H1 (cell line): ENCODE measurements around the gene LAMA3. TPM values are rescaled to one million over a fixed set of nuclear protein-coding genes. Genes with fewer than 3 reads are reported as not detected.

Source experiments
- CTCF ChIA-PET: fragments of 300-600 bp; sonication (Branson Sonifier 250); formaldehyde crosslinking; loops from one replicate; lab custom pipeline; 2021; ENCODE audit not compliant: partially characterized antibody; lab: Charles Lee
- POLR2A ChIA-PET: fragments of 300-600 bp; sonication (Branson Sonifier 250); formaldehyde crosslinking; loops from one replicate; lab custom pipeline; 2021; ENCODE audit warnings: inconsistent platforms; ENCODE audit not compliant: partially characterized antibody; lab: Charles Lee
- DNase-seq, 2 experiments: peaks; one replicate each; pipeline versions ENCODE4 v3.0.0 to v3.0.0-alpha.2; 2010 to 2022; ENCODE audit warnings: low spot score in 2 of 2, low read depth in 1 of 2, mixed read lengths in 1 of 2
- FAIRE-seq: peaks from 2 replicates; lab custom pipeline; 2011; peaks lifted over from hg19 to GRCh38; lab: Jason Lieb, UNC
- H2AFZ ChIP-seq: 2 replicates; pipeline ENCODE4 v1.8.1; 2012; ENCODE audit warnings: low read length, inconsistent platforms
- H2AK5ac ChIP-seq: 2 replicates; pipeline ENCODE4 v1.6.1; 2013; ENCODE audit warnings: low read depth, low read length
- H2BK120ac ChIP-seq: replicated peaks from 2 replicates; pipeline ENCODE3; 2013; ENCODE audit warnings: low read depth, low read length, inconsistent platforms
- H2BK12ac ChIP-seq: 2 replicates; pipeline ENCODE4 v1.6.1; 2013; ENCODE audit warnings: low read depth, low read length
- H2BK15ac ChIP-seq: 2 replicates; pipeline ENCODE4 v1.6.1; 2013; ENCODE audit warnings: low read length
- H2BK20ac ChIP-seq: 2 replicates; pipeline ENCODE4 v1.6.1; 2013; ENCODE audit warnings: low read length
- H2BK5ac ChIP-seq: 2 replicates; pipeline ENCODE4 v1.6.1; 2013; ENCODE audit warnings: low read depth, low read length
- H3K14ac ChIP-seq: 2 replicates; pipeline ENCODE4 v1.6.1; 2013; ENCODE audit warnings: inconsistent platforms; ENCODE audit not compliant: insufficient read length
- H3K18ac ChIP-seq: 2 replicates; pipeline ENCODE4 v1.6.1; 2013; ENCODE audit warnings: low read length; ENCODE audit errors: extremely low read depth
- H3K23ac ChIP-seq: 2 replicates; pipeline ENCODE4 v1.6.1; 2013; ENCODE audit warnings: inconsistent platforms; ENCODE audit not compliant: insufficient read length
- H3K23me2 ChIP-seq: 2 replicates; pipeline ENCODE4 v1.6.1; 2013; ENCODE audit warnings: low read depth, low read length
- H3K27ac ChIP-seq: 2 replicates; pipeline ENCODE4 v1.6.1; 2011; ENCODE audit warnings: low read depth, low read length, inconsistent platforms
- H3K27me3 ChIP-seq, 4 experiments: replicated peaks in 1 of 4; 1 replicate in 1 of 4; 2 replicates in 3 of 4; pipeline versions ENCODE4 v1.6.1 to v1.8.1; 2011 to 2013; ENCODE audit warnings: low read length in 3 of 4, mild to moderate bottlenecking in 3 of 4, inconsistent platforms in 2 of 4, mixed read lengths in 2 of 4, moderate library complexity in 1 of 4; ENCODE audit not compliant: control insufficient read depth in 3 of 4, insufficient read depth in 3 of 4; ENCODE audit errors: extremely low read depth in 1 of 4
- H3K36me3 ChIP-seq, 4 experiments: 2 replicates each; pipeline versions ENCODE4 v1.6.1 to v1.8.1; 2011 to 2013; ENCODE audit warnings: mild to moderate bottlenecking in 4 of 4, low read length in 3 of 4, moderate library complexity in 2 of 4, control low read depth in 1 of 4, inconsistent platforms in 1 of 4; ENCODE audit not compliant: insufficient read depth in 4 of 4, control insufficient read depth in 2 of 4
- H3K4ac ChIP-seq: replicated peaks from 2 replicates; pipeline ENCODE3; 2013; ENCODE audit warnings: low read length, low read depth, mixed read lengths, inconsistent platforms; ENCODE audit not compliant: insufficient read length
- H3K4me1 ChIP-seq, 4 experiments: replicated peaks in 1 of 4; 1 replicate in 1 of 4; 2 replicates in 3 of 4; pipeline versions ENCODE4 v1.6.1 to v1.8.1; 2011 to 2013; ENCODE audit warnings: low read length in 3 of 4, inconsistent platforms in 2 of 4, mixed read lengths in 1 of 4; ENCODE audit not compliant: insufficient read depth in 4 of 4, control insufficient read depth in 3 of 4
- H3K4me2 ChIP-seq, 2 experiments: 2 replicates each; pipeline versions ENCODE4 v1.6.1 to v1.8.1; 2011 to 2013; ENCODE audit warnings: low read depth in 2 of 2, low read length in 2 of 2, control low read depth in 1 of 2, inconsistent platforms in 1 of 2, mild to moderate bottlenecking in 1 of 2; ENCODE audit not compliant: insufficient read depth in 1 of 2
- H3K4me3 ChIP-seq, 4 experiments: fragments of 200-600, 300-600 bp in 1 of 4; sonication (generic), shearing (Covaris generic), sonication (Bioruptor Twin) in 1 of 4; 2 replicates each; pipeline versions ENCODE4 v1.5.1 to v1.8.1; 2011 to 2016; ENCODE audit warnings: low read length in 4 of 4, low read depth in 3 of 4, control low read depth in 2 of 4, inconsistent platforms in 2 of 4, mild to moderate bottlenecking in 2 of 4, mixed read lengths in 1 of 4, moderate library complexity in 1 of 4; ENCODE audit not compliant: insufficient read depth in 2 of 4; ENCODE audit errors: extremely low read depth in 1 of 4
- H3K56ac ChIP-seq: replicated peaks from 2 replicates; pipeline ENCODE3; 2013; ENCODE audit warnings: low read depth, mild to moderate bottlenecking, mixed read lengths, low read length, inconsistent platforms; ENCODE audit not compliant: insufficient read length
- H3K79me1 ChIP-seq: 2 replicates; pipeline ENCODE4 v1.6.1; 2013; ENCODE audit warnings: low read depth, low read length, control low read depth
- H3K79me2 ChIP-seq, 2 experiments: 2 replicates each; pipeline versions ENCODE4 v1.6.1 to v1.8.1; 2012 to 2013; ENCODE audit warnings: low read length in 2 of 2, mild to moderate bottlenecking in 2 of 2, inconsistent platforms in 1 of 2; ENCODE audit not compliant: insufficient read depth in 2 of 2, control insufficient read depth in 1 of 2
- H3K9ac ChIP-seq, 4 experiments: replicated peaks in 1 of 4; 1 replicate in 1 of 4; 2 replicates in 3 of 4; pipeline versions ENCODE4 v1.6.1 to v1.8.1; 2011 to 2013; ENCODE audit warnings: low read depth in 3 of 4, low read length in 3 of 4, control low read depth in 2 of 4, mild to moderate bottlenecking in 2 of 4, moderate library complexity in 2 of 4, inconsistent platforms in 1 of 4; ENCODE audit errors: extremely low read depth in 1 of 4
- H3K9me3 ChIP-seq, 2 experiments: 2 replicates each; pipeline versions ENCODE4 v1.6.1 to v1.8.1; 2012 to 2013; ENCODE audit warnings: mild to moderate bottlenecking in 2 of 2, moderate library complexity in 2 of 2, control low read depth in 1 of 2, inconsistent platforms in 1 of 2, low read depth in 1 of 2, low read length in 1 of 2, mixed read lengths in 1 of 2; ENCODE audit not compliant: insufficient read depth in 2 of 2
- H4K20me1 ChIP-seq, 2 experiments: replicated peaks in 1 of 2; 2 replicates each; pipeline versions ENCODE3 to v1.8.1; 2011 to 2013; ENCODE audit warnings: inconsistent platforms in 2 of 2, low read length in 2 of 2, mild to moderate bottlenecking in 1 of 2; ENCODE audit not compliant: insufficient read depth in 2 of 2, control insufficient read depth in 1 of 2
- H4K5ac ChIP-seq: 2 replicates; pipeline ENCODE4 v1.6.1; 2013; ENCODE audit warnings: low read length, low read depth, mixed read lengths, inconsistent platforms; ENCODE audit not compliant: insufficient read length
- H4K8ac ChIP-seq: 2 replicates; pipeline ENCODE4 v1.8.0; 2013; ENCODE audit warnings: mild to moderate bottlenecking, moderate library complexity, low read length, inconsistent platforms; ENCODE audit not compliant: insufficient read depth; ENCODE audit errors: extremely low read depth
- H4K91ac ChIP-seq: replicated peaks from 2 replicates; pipeline ENCODE3; 2013; ENCODE audit warnings: low read length, mixed read lengths, inconsistent platforms; ENCODE audit not compliant: insufficient read length
- ATF2 ChIP-seq: IDR thresholded peaks from 2 replicates; pipeline ENCODE4 v1.6.1; 2012; ENCODE audit warnings: low read length, inconsistent platforms
- CBX5 ChIP-seq: fragments of 300-800, 300-1000 bp; sonication (generic); IDR thresholded peaks from 2 replicates; pipeline ENCODE4 v1.7.1; 2016; ENCODE audit warnings: antibody characterized with exemption, low read length, low read depth
- CTCF ChIP-seq, 3 experiments: IDR thresholded peaks; 1 replicate in 2 of 3; 2 replicates in 1 of 3; pipeline versions ENCODE4 v1.5.1 to v1.6.1; 2011; ENCODE audit warnings: low read length in 3 of 3, mild to moderate bottlenecking in 3 of 3, inconsistent platforms in 2 of 3, low read depth in 1 of 3, moderate library complexity in 1 of 3; ENCODE audit not compliant: insufficient read depth in 1 of 3; ENCODE audit errors: control extremely low read depth in 1 of 3
- EGR1 ChIP-seq: IDR thresholded peaks from 2 replicates; pipeline ENCODE4 v1.6.1; 2011; ENCODE audit warnings: low read depth, low read length, borderline replicate concordance
- MAFK ChIP-seq: IDR thresholded peaks from 2 replicates; pipeline ENCODE4 v1.6.1; 2012; ENCODE audit warnings: low read depth, mild to moderate bottlenecking, improper control_type of control experiment, low read length
- RFX5 ChIP-seq: IDR thresholded peaks from 2 replicates; pipeline ENCODE4 v1.6.1; 2011; ENCODE audit warnings: low read depth, low read length, improper control_type of control experiment, borderline replicate concordance
- RXRA ChIP-seq: IDR thresholded peaks from 2 replicates; pipeline ENCODE4 v1.6.1; 2011; ENCODE audit warnings: low read depth, mild to moderate bottlenecking, low read length, moderate library complexity; ENCODE audit not compliant: insufficient read depth
- TAF7 ChIP-seq: optimal IDR thresholded peaks from 2 replicates; pipeline ENCODE3; 2011; ENCODE audit warnings: low read depth, mild to moderate bottlenecking, inconsistent platforms, low read length, moderate library complexity, borderline replicate concordance
- TEAD4 ChIP-seq: IDR thresholded peaks from 2 replicates; pipeline ENCODE4 v1.6.1; 2012; ENCODE audit warnings: low read depth, low read length, inconsistent platforms, mixed read lengths
- YY1 ChIP-seq: IDR thresholded peaks from 2 replicates; pipeline ENCODE4 v1.6.1; 2011; ENCODE audit warnings: low read depth, mild to moderate bottlenecking, low read length
- WGBS, 2 experiments: shearing (Covaris generic) in 1 of 2; methylation state at CpG; one replicate each; pipeline versions ENCODE4 v1.1.6 to v1.1.7; 2013 to 2015; ENCODE audit warnings: low lambda C conversion rate in 2 of 2, mixed read lengths in 2 of 2, inconsistent platforms in 1 of 2, low coverage in 1 of 2, missing lambda C conversion rate in 1 of 2; ENCODE audit not compliant: insufficient replicate concordance in 2 of 2, insufficient coverage in 1 of 2, insufficient read length in 1 of 2; ENCODE audit errors: extremely low coverage in 1 of 2, missing lambda C conversion rate in 1 of 2; 5-methylcytosine and 5-hydroxymethylcytosine counted together
- polyA plus RNA-seq, 7 experiments: library from polyadenylated mRNA; depleted of rRNA in 3 of 7; stranded (reverse) in 5 of 7; unstranded in 2 of 7; fragments of >200 nt in 5 of 7; fragments of 200-250 nt in 2 of 7; gene quantifications; 1 replicate in 5 of 7; 2 replicates in 1 of 7; 4 replicates in 1 of 7; pipeline versions ENCODE4 v1.2.1 to v1.2.3, GENCODE V29; 2011 to 2013; ENCODE audit warnings: missing spikeins in 2 of 7, mixed read lengths in 2 of 7
- total RNA-seq: library from RNA; stranded (reverse); fragmentation: NEBNext Ultra II Directional; extraction: Animal tissue kit (Norgen Biotek cat#: 25700); gene quantifications from 2 replicates; pipeline ENCODE4 v1.2.1, GENCODE V29; 2021

Gene LAMA3
- total and polyA plus RNA-seq, 2 of the 8 experiments (the other 6 are each of a cell fraction or from before 2014, with no cell fraction given) = 0.76 to 5.0 TPM

GRCh38 chr18:23887035-23887434 is 197.8 kb downstream of the LAMA3 start:
- FAIRE-seq (no peak), DNase-seq (no peak)
- CTCF ChIA-PET = interaction anchor here (0.6 to 1.6 kb wide), 5 partner anchors 15 to 268 kb away, joined by 3 to 4 read pairs (median 3); no protein-coding TSS in a partner anchor
- Histone ChIP-seq H2AFZ (no peak overlapping the region), H3K9ac (no peak overlapping the region), H3K27ac (no peak overlapping the region), H2AK5ac (no peak overlapping the region), H3K23ac (no peak overlapping the region), H2BK12ac (no peak overlapping the region), H3K36me3 (no peaks in the 10 kb centered on the region), H3K23me2 (no peaks in the 10 kb centered on the region), H2BK20ac (no peak overlapping the region), H4K5ac (no peak overlapping the region), H3K9me3 (no peaks in the 10 kb centered on the region), H4K20me1 (no peaks in the 10 kb centered on the region), H3K4me2 (no peak overlapping the region), H3K79me2 (no peaks in the 10 kb centered on the region), H3K4me3 (no peak overlapping the region), H3K14ac (no peak overlapping the region), H3K27me3 (no peaks in the 10 kb centered on the region), H4K91ac (no peak overlapping the region), H3K18ac (no peak overlapping the region), H2BK15ac (no peak overlapping the region), H2BK120ac (no peak overlapping the region), H3K4me1 (peaks cover 0 to 7% (median 4%) of the 10 kb centered on the region in 4 experiments; a peak in 6 of 7 replicates), H3K79me1 (no peaks in the 10 kb centered on the region), H2BK5ac (no peak overlapping the region), H4K8ac (no peak overlapping the region), H3K56ac (no peak overlapping the region), H3K4ac (no peak overlapping the region)
- WGBS, 2 experiments = 89% methylated on average over 3 of the region's 3 CpGs; no CpG with 5 or more reads in 1 of the 2 experiments
- POLR2A ChIA-PET = no interaction called here
- no peak for TF ChIP-seq EGR1
- no peak for TF ChIP-seq MAFK
- no peak for TF ChIP-seq ATF2
- TF ChIP-seq CTCF (IDR thresholded peaks at IDR 0.05; ENCODE audit: control extremely low read depth in 1 of 3, insufficient read depth in 1 of 3, low read depth in 1 of 3, low read length in 3 of 3) = no peak
- no peak for TF ChIP-seq RFX5
- no peak for TF ChIP-seq TAF7
- no peak for TF ChIP-seq RXRA
- TF ChIP-seq YY1 = no peak
- TF ChIP-seq CBX5 = no peak
- no peak for TF ChIP-seq TEAD4
